ENCODE data around the gene GLIS1.

DNA sequence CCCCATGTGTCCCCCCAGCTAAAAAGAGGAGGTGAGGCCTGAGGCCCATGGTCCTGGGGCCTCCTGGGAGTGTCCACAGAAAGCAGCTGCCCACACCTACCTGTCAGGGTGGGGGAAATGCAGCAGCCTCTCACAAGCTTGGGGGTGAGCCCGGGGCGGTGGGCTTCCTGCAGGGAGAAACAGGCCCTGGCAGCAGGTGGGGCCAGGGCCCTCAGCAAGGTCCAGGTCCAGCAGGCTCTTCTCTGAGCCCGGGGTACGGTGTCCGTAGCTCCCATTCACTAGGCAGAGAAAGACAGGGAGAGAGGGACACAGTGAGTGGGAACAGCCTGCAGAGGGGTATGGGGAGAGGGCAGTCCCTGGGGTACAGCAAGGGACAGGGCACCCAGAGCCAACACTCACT is 139.0 kb downstream of the GLIS1 start:
- TF ChIP-seq MAX (CRISPR knock-in tag; IDR thresholded peaks at IDR 0.05) = no peak
- TF ChIP-seq, protein P1, sequence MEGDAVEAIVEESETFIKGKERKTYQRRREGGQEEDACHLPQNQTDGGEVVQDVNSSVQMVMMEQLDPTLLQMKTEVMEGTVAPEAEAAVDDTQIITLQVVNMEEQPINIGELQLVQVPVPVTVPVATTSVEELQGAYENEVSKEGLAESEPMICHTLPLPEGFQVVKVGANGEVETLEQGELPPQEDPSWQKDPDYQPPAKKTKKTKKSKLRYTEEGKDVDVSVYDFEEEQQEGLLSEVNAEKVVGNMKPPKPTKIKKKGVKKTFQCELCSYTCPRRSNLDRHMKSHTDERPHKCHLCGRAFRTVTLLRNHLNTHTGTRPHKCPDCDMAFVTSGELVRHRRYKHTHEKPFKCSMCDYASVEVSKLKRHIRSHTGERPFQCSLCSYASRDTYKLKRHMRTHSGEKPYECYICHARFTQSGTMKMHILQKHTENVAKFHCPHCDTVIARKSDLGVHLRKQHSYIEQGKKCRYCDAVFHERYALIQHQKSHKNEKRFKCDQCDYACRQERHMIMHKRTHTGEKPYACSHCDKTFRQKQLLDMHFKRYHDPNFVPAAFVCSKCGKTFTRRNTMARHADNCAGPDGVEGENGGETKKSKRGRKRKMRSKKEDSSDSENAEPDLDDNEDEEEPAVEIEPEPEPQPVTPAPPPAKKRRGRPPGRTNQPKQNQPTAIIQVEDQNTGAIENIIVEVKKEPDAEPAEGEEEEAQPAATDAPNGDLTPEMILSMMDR (IDR thresholded peaks at IDR 0.05) = no peak
- TF ChIP-seq NFE2L1 (CRISPR knock-in tag; IDR thresholded peaks at IDR 0.05) = no peak
- TF ChIP-seq, protein P2, sequence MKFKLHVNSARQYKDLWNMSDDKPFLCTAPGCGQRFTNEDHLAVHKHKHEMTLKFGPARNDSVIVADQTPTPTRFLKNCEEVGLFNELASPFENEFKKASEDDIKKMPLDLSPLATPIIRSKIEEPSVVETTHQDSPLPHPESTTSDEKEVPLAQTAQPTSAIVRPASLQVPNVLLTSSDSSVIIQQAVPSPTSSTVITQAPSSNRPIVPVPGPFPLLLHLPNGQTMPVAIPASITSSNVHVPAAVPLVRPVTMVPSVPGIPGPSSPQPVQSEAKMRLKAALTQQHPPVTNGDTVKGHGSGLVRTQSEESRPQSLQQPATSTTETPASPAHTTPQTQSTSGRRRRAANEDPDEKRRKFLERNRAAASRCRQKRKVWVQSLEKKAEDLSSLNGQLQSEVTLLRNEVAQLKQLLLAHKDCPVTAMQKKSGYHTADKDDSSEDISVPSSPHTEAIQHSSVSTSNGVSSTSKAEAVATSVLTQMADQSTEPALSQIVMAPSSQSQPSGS (CRISPR knock-in tag; IDR thresholded peaks at IDR 0.05; ENCODE audit: borderline replicate concordance, low read depth) = no peak
- no peak for TF ChIP-seq FOXP1 (CRISPR knock-in tag; IDR thresholded peaks at IDR 0.05; ENCODE audit: borderline replicate concordance)
- TF ChIP-seq TCF7 (CRISPR knock-in tag; IDR thresholded peaks at IDR 0.05; ENCODE audit: low read depth) = no peak
- no peak for TF ChIP-seq ZNF138 (CRISPR knock-in tag; conservative IDR thresholded peaks at IDR 0.05)
- TF ChIP-seq, protein P3, sequence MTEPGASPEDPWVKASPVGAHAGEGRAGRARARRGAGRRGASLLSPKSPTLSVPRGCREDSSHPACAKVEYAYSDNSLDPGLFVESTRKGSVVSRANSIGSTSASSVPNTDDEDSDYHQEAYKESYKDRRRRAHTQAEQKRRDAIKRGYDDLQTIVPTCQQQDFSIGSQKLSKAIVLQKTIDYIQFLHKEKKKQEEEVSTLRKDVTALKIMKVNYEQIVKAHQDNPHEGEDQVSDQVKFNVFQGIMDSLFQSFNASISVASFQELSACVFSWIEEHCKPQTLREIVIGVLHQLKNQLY (CRISPR knock-in tag; IDR thresholded peaks at IDR 0.05) = no peak
- no peak for TF ChIP-seq SP1 (CRISPR knock-in tag; conservative IDR thresholded peaks at IDR 0.05)
- no peak for TF ChIP-seq USF2 (CRISPR knock-in tag; IDR thresholded peaks at IDR 0.05)
- TF ChIP-seq, protein P4, sequence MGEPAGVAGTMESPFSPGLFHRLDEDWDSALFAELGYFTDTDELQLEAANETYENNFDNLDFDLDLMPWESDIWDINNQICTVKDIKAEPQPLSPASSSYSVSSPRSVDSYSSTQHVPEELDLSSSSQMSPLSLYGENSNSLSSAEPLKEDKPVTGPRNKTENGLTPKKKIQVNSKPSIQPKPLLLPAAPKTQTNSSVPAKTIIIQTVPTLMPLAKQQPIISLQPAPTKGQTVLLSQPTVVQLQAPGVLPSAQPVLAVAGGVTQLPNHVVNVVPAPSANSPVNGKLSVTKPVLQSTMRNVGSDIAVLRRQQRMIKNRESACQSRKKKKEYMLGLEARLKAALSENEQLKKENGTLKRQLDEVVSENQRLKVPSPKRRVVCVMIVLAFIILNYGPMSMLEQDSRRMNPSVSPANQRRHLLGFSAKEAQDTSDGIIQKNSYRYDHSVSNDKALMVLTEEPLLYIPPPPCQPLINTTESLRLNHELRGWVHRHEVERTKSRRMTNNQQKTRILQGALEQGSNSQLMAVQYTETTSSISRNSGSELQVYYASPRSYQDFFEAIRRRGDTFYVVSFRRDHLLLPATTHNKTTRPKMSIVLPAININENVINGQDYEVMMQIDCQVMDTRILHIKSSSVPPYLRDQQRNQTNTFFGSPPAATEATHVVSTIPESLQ (CRISPR knock-in tag; IDR thresholded peaks at IDR 0.05) = no peak
- TF ChIP-seq, protein P5, sequence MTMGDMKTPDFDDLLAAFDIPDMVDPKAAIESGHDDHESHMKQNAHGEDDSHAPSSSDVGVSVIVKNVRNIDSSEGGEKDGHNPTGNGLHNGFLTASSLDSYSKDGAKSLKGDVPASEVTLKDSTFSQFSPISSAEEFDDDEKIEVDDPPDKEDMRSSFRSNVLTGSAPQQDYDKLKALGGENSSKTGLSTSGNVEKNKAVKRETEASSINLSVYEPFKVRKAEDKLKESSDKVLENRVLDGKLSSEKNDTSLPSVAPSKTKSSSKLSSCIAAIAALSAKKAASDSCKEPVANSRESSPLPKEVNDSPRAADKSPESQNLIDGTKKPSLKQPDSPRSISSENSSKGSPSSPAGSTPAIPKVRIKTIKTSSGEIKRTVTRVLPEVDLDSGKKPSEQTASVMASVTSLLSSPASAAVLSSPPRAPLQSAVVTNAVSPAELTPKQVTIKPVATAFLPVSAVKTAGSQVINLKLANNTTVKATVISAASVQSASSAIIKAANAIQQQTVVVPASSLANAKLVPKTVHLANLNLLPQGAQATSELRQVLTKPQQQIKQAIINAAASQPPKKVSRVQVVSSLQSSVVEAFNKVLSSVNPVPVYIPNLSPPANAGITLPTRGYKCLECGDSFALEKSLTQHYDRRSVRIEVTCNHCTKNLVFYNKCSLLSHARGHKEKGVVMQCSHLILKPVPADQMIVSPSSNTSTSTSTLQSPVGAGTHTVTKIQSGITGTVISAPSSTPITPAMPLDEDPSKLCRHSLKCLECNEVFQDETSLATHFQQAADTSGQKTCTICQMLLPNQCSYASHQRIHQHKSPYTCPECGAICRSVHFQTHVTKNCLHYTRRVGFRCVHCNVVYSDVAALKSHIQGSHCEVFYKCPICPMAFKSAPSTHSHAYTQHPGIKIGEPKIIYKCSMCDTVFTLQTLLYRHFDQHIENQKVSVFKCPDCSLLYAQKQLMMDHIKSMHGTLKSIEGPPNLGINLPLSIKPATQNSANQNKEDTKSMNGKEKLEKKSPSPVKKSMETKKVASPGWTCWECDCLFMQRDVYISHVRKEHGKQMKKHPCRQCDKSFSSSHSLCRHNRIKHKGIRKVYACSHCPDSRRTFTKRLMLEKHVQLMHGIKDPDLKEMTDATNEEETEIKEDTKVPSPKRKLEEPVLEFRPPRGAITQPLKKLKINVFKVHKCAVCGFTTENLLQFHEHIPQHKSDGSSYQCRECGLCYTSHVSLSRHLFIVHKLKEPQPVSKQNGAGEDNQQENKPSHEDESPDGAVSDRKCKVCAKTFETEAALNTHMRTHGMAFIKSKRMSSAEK (CRISPR knock-in tag; IDR thresholded peaks at IDR 0.05; ENCODE audit: borderline replicate concordance) = no peak
- TF ChIP-seq, protein P6, sequence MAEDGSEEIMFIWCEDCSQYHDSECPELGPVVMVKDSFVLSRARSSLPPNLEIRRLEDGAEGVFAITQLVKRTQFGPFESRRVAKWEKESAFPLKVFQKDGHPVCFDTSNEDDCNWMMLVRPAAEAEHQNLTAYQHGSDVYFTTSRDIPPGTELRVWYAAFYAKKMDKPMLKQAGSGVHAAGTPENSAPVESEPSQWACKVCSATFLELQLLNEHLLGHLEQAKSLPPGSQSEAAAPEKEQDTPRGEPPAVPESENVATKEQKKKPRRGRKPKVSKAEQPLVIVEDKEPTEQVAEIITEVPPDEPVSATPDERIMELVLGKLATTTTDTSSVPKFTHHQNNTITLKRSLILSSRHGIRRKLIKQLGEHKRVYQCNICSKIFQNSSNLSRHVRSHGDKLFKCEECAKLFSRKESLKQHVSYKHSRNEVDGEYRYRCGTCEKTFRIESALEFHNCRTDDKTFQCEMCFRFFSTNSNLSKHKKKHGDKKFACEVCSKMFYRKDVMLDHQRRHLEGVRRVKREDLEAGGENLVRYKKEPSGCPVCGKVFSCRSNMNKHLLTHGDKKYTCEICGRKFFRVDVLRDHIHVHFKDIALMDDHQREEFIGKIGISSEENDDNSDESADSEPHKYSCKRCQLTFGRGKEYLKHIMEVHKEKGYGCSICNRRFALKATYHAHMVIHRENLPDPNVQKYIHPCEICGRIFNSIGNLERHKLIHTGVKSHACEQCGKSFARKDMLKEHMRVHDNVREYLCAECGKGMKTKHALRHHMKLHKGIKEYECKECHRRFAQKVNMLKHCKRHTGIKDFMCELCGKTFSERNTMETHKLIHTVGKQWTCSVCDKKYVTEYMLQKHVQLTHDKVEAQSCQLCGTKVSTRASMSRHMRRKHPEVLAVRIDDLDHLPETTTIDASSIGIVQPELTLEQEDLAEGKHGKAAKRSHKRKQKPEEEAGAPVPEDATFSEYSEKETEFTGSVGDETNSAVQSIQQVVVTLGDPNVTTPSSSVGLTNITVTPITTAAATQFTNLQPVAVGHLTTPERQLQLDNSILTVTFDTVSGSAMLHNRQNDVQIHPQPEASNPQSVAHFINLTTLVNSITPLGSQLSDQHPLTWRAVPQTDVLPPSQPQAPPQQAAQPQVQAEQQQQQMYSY (CRISPR knock-in tag; IDR thresholded peaks at IDR 0.05) = no peak
